Activated CD4-positive, alpha-beta T cell treated with anti-CD3 and anti-CD28 coated beads, Interleukin-2, amount 50 U/mL, for 1 hour (primary cell): ENCODE measurements around the gene NELFCD.
"Not testable (repeated sequence)": the region's sequence is repeated elsewhere in the genome, so short reads cannot be mapped to it uniquely, and the experiment has no call there.

Source experiments
- DNase-seq: peaks from one replicate; pipeline ENCODE4 v3.0.0-alpha.2; 2020

NELFCD gene

GRCh38 chr20:59027741-59028320, 46.8 kb downstream of the NELFCD start:
- DNase-seq = no peak

GRCh38 chr20:59028812-59029211, 47.8 kb downstream of the NELFCD start:
- DNase-seq = no peak

- no peak for DNase-seq
Measured at GRCh38 chr20:59030911-59031563, 50.0 kb downstream of the NELFCD start.

- DNase-seq = no peak
Measured at GRCh38 chr20:59031564-59032022, 50.5 kb downstream of the NELFCD start.

GRCh38 chr20:59032023-59032712, 51.1 kb downstream of the NELFCD start, which contains the start of gene ATP5F1E:
Gene ATP5F1E (minus strand): TSS chr20:59032335. CDS start chr20:59032251, 84 bp downstream.
- peak; percentile 97 for DNase-seq

GRCh38 chr20:59032713-59033059, 51.6 kb downstream of the NELFCD start:
- no peak for DNase-seq

- no peak for DNase-seq
Measured at GRCh38 chr20:59033093-59033492, 52.0 kb downstream of the NELFCD start.

- no peak for DNase-seq
Measured at GRCh38 chr20:59033616-59034165, 52.6 kb downstream of the NELFCD start.

- DNase-seq = no peak
Measured at GRCh38 chr20:59035381-59035780, 54.3 kb downstream of the NELFCD start.

- DNase-seq = no peak
Measured at GRCh38 chr20:59037386-59037785, 56.3 kb downstream of the NELFCD start.

- DNase-seq = no peak
Measured at GRCh38 chr20:59039233-59039632, 58.2 kb downstream of the NELFCD start.

- no peak for DNase-seq
Measured at GRCh38 chr20:59040667-59041066, 59.6 kb downstream of the NELFCD start.

- not testable (repeated sequence) for DNase-seq
Measured at GRCh38 chr20:59041487-59041886, 60.4 kb downstream of the NELFCD start.

- DNase-seq = no peak
Measured at GRCh38 chr20:59042151-59042795, 61.2 kb downstream of the NELFCD start, which contains the start of gene PRELID3B. Gene PRELID3B (minus strand): TSS chr20:59042786. CDS start chr20:59042730, 56 bp downstream.

GRCh38 chr20:59042796-59043631, 62.0 kb downstream of the NELFCD start:
- peak; percentile 93 for DNase-seq

GRCh38 chr20:59043698-59044097, 62.6 kb downstream of the NELFCD start:
- DNase-seq = no peak

- DNase-seq = no peak
Measured at GRCh38 chr20:59044295-59044694, 63.2 kb downstream of the NELFCD start.
